HepG2 (cell line): ENCODE measurements around the gene SF3B5. TPM values are rescaled to one million over a fixed set of nuclear protein-coding genes. Genes with fewer than 3 reads are reported as not detected.

Experiments
- HNRNPH1 ChIP-seq: fragments of 200-400 bp; formaldehyde crosslinking; optimal IDR thresholded peaks from 2 replicates; pipeline ENCODE3; 2017; ENCODE audit warnings: mild to moderate bottlenecking, low read depth, low read length
- HNRNPK ChIP-seq: fragments of 200-400 bp; formaldehyde crosslinking; IDR thresholded peaks from 2 replicates; pipeline ENCODE4 v1.6.1; 2018; ENCODE audit warnings: low read length, low read depth, moderate library complexity, mild to moderate bottlenecking; ENCODE audit not compliant: poor library complexity, severe bottlenecking
- IKZF1 ChIP-seq: fragments of 450-650 bp; IDR thresholded peaks from 2 replicates; pipeline ENCODE4 v1.7.1; 2016
- NFIC ChIP-seq: IDR thresholded peaks from 2 replicates; pipeline ENCODE4 v1.6.1; 2012; ENCODE audit warnings: mild to moderate bottlenecking, low read length, inconsistent platforms
- RFXAP ChIP-seq: sonication (generic); formaldehyde crosslinking; IDR thresholded peaks from 2 replicates; pipeline ENCODE4 v1.4.0; 2020; ENCODE audit warnings: missing genetic modification reagents, borderline replicate concordance
- ZIK1 ChIP-seq: sonication (generic); formaldehyde crosslinking; IDR thresholded peaks from 2 replicates; pipeline ENCODE4 v1.5.0; 2020; ENCODE audit warnings: mild to moderate bottlenecking, low read depth, missing genetic modification reagents, borderline replicate concordance
- ZNF232 ChIP-seq: sonication (generic); formaldehyde crosslinking; IDR thresholded peaks from 2 replicates; pipeline ENCODE4 v1.4.0; 2020; ENCODE audit warnings: missing genetic modification reagents, borderline replicate concordance
- ZNF3 ChIP-seq: IDR thresholded peaks from 2 replicates; pipeline ENCODE4 v1.7.0; 2017; ENCODE audit warnings: inconsistent platforms
- ZNF337 ChIP-seq: sonication (generic); formaldehyde crosslinking; IDR thresholded peaks from 2 replicates; pipeline ENCODE4 v1.5.1; 2020; ENCODE audit warnings: missing genetic modification reagents, low read depth, mild to moderate bottlenecking, borderline replicate concordance
- ZNF354B ChIP-seq: sonication (generic); formaldehyde crosslinking; IDR thresholded peaks from 2 replicates; pipeline ENCODE4 v1.8.0; 2022; ENCODE audit warnings: mild to moderate bottlenecking, missing genetic modification reagents
- ZNF746 ChIP-seq: sonication (generic); formaldehyde crosslinking; IDR thresholded peaks from 2 replicates; pipeline ENCODE4 v1.8.0; 2022; ENCODE audit warnings: mild to moderate bottlenecking, missing genetic modification reagents
- ZNF790 ChIP-seq: sonication (generic); formaldehyde crosslinking; IDR thresholded peaks from 2 replicates; pipeline ENCODE4 v1.8.0; 2022; ENCODE audit warnings: missing genetic modification reagents, mild to moderate bottlenecking, borderline replicate concordance
- ZNF879 ChIP-seq: sonication (generic); formaldehyde crosslinking; IDR thresholded peaks from 2 replicates; pipeline ENCODE4 v1.8.1; 2023; ENCODE audit warnings: missing genetic modification reagents
- polyA plus RNA-seq, 8 experiments: library from polyadenylated mRNA; depleted of rRNA in 3 of 8; stranded (reverse) in 7 of 8; unstranded in 1 of 8; fragments of >200 nt; fragmentation: Illumina TruSeq in 4 of 8; extraction: Trizol in 4 of 8; gene quantifications; 2 replicates each; pipeline versions ENCODE4 v1.2.1 to v1.2.3, GENCODE V29; 2011 to 2016; ENCODE audit warnings: low read depth in 4 of 8, missing spikeins in 1 of 8, mixed read lengths in 1 of 8; ENCODE audit not compliant: insufficient read depth in 1 of 8
- total RNA-seq, 5 experiments: library from RNA; depleted of rRNA; stranded (reverse); fragments of >200 nt; fragmentation: Illumina TruSeq; extraction: Trizol; gene quantifications; 2 replicates each; pipeline ENCODE4 v1.2.3, GENCODE V29; 2016; ENCODE audit warnings: low read depth in 1 of 5
- TF ChIP-seq, protein P1 (sequence below): sonication (generic); formaldehyde crosslinking; IDR thresholded peaks from 2 replicates; pipeline ENCODE4 v1.9.0; 2021; ENCODE audit warnings: mild to moderate bottlenecking, missing genetic modification reagents
- TF ChIP-seq, protein P2 (sequence below): sonication (generic); formaldehyde crosslinking; IDR thresholded peaks from 2 replicates; pipeline ENCODE4 v1.8.0; 2022; ENCODE audit warnings: mild to moderate bottlenecking, missing genetic modification reagents, moderate library complexity
- TF ChIP-seq, protein P3 (sequence below): sonication (generic); formaldehyde crosslinking; IDR thresholded peaks from 2 replicates; pipeline ENCODE4 v1.9.0; 2021; ENCODE audit warnings: missing genetic modification reagents, borderline replicate concordance

The SF3B5 gene
- total and polyA plus RNA-seq, 2 of the 13 experiments (the other 11 are each of a cell fraction or from before 2014, with no cell fraction given) = 263 to 292 TPM

DNA sequence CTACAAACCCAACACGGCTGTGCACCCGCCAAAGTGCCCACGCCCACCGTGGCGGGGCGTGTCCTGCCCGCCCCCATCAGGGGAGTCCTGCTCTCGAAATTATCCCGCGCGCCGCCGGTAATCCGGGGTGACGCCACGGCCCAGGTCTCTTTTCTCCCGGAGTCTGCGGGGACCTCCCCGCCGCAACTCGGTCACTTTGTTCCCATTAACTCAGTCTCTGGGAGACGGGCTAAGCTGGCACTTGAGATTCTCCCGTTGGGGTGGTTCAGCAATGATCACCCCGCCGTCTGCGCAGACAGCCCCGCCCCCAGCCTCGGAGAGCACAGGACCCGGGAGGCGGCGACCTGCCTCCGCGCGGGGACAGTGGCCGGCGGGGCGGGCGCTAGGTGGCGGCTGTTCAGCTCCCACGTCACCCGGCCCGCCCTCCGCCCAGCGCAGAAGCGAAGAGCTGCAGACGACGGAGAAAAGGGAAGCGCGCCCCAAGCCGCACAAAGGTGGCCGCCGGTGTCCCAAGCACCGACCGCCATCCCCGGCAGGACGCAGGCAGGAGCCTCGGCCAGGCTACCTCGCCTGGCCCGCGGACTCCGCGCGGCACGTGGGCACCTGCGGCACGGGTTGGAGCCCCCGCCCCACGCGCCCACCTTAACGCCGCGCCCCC, 31.5 kb downstream of the SF3B5 start (continued):
- TF ChIP-seq, protein P1, sequence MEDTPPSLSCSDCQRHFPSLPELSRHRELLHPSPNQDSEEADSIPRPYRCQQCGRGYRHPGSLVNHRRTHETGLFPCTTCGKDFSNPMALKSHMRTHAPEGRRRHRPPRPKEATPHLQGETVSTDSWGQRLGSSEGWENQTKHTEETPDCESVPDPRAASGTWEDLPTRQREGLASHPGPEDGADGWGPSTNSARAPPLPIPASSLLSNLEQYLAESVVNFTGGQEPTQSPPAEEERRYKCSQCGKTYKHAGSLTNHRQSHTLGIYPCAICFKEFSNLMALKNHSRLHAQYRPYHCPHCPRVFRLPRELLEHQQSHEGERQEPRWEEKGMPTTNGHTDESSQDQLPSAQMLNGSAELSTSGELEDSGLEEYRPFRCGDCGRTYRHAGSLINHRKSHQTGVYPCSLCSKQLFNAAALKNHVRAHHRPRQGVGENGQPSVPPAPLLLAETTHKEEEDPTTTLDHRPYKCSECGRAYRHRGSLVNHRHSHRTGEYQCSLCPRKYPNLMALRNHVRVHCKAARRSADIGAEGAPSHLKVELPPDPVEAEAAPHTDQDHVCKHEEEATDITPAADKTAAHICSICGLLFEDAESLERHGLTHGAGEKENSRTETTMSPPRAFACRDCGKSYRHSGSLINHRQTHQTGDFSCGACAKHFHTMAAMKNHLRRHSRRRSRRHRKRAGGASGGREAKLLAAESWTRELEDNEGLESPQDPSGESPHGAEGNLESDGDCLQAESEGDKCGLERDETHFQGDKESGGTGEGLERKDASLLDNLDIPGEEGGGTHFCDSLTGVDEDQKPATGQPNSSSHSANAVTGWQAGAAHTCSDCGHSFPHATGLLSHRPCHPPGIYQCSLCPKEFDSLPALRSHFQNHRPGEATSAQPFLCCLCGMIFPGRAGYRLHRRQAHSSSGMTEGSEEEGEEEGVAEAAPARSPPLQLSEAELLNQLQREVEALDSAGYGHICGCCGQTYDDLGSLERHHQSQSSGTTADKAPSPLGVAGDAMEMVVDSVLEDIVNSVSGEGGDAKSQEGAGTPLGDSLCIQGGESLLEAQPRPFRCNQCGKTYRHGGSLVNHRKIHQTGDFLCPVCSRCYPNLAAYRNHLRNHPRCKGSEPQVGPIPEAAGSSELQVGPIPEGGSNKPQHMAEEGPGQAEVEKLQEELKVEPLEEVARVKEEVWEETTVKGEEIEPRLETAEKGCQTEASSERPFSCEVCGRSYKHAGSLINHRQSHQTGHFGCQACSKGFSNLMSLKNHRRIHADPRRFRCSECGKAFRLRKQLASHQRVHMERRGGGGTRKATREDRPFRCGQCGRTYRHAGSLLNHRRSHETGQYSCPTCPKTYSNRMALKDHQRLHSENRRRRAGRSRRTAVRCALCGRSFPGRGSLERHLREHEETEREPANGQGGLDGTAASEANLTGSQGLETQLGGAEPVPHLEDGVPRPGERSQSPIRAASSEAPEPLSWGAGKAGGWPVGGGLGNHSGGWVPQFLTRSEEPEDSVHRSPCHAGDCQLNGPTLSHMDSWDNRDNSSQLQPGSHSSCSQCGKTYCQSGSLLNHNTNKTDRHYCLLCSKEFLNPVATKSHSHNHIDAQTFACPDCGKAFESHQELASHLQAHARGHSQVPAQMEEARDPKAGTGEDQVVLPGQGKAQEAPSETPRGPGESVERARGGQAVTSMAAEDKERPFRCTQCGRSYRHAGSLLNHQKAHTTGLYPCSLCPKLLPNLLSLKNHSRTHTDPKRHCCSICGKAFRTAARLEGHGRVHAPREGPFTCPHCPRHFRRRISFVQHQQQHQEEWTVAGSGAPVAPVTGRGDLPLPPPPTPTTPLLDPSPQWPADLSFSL (CRISPR knock-in tag) = no peak
- peak; percentile 33; the same call in 1 of the 2 replicates for TF ChIP-seq ZNF790 (CRISPR knock-in tag)
- TF ChIP-seq, protein P2, sequence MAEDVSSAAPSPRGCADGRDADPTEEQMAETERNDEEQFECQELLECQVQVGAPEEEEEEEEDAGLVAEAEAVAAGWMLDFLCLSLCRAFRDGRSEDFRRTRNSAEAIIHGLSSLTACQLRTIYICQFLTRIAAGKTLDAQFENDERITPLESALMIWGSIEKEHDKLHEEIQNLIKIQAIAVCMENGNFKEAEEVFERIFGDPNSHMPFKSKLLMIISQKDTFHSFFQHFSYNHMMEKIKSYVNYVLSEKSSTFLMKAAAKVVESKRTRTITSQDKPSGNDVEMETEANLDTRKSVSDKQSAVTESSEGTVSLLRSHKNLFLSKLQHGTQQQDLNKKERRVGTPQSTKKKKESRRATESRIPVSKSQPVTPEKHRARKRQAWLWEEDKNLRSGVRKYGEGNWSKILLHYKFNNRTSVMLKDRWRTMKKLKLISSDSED (CRISPR knock-in tag) = no peak
- no peak for TF ChIP-seq ZNF879 (CRISPR knock-in tag)
- TF ChIP-seq NFIC = no peak
- no peak for TF ChIP-seq HNRNPK
- no peak for TF ChIP-seq ZNF746 (CRISPR knock-in tag)
- no peak for TF ChIP-seq HNRNPH1
- TF ChIP-seq, protein P3, sequence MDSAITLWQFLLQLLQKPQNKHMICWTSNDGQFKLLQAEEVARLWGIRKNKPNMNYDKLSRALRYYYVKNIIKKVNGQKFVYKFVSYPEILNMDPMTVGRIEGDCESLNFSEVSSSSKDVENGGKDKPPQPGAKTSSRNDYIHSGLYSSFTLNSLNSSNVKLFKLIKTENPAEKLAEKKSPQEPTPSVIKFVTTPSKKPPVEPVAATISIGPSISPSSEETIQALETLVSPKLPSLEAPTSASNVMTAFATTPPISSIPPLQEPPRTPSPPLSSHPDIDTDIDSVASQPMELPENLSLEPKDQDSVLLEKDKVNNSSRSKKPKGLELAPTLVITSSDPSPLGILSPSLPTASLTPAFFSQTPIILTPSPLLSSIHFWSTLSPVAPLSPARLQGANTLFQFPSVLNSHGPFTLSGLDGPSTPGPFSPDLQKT (CRISPR knock-in tag) = no peak
- TF ChIP-seq ZNF337 (CRISPR knock-in tag) = no peak
- no peak for TF ChIP-seq IKZF1
- TF ChIP-seq RFXAP (CRISPR knock-in tag) = no peak; the same call in 1 of the 2 replicates
- TF ChIP-seq ZNF3 = no peak; the same call in 1 of the 2 replicates
- TF ChIP-seq ZNF354B (CRISPR knock-in tag) = no peak; the same call in 1 of the 2 replicates
- TF ChIP-seq ZNF232 = peak; percentile 56; the same call in 1 of the 2 replicates
- TF ChIP-seq ZIK1 (CRISPR knock-in tag) = no peak
